Spleen (tissue), 11 donors: ENCODE data around the gene DRC1. TPM values are rescaled to one million over a fixed set of nuclear protein-coding genes. Genes with fewer than 3 reads are reported as not detected.
A peak's percentile ranks its signal among the peaks of the same experiment; 100 is the strongest.

Experiments
- DNase-seq: peaks from one replicate; pipeline ENCODE4 v3.0.0-alpha.2; 2020
- H3K27ac ChIP-seq, 8 donors: fragments of 200-600 bp; sonication (generic) in 7 of 8; 1 replicate in 4 of 8; 2 replicates in 4 of 8; pipeline versions ENCODE4 v1.5.0 to v1.8.0; 2016 to 2021; ENCODE audit warnings: inconsistent platforms in 4 of 8, mild to moderate bottlenecking in 4 of 8, moderate library complexity in 1 of 8
- H3K27me3 ChIP-seq, 7 donors: fragments of 200-600 bp; sonication (generic) in 6 of 7; replicated peaks in 1 of 7; 1 replicate in 4 of 7; 2 replicates in 3 of 7; pipeline versions ENCODE4 v1.5.0 to v1.8.0; 2016 to 2021; ENCODE audit warnings: inconsistent platforms in 3 of 7, mild to moderate bottlenecking in 1 of 7
- H3K36me3 ChIP-seq, 6 donors: fragments of 200-600 bp; sonication (generic) in 5 of 6; 1 replicate in 4 of 6; 2 replicates in 2 of 6; pipeline versions ENCODE4 v1.5.0 to v1.8.0; 2016 to 2021; ENCODE audit warnings: inconsistent platforms in 2 of 6
- H3K4me1 ChIP-seq, 6 donors: fragments of 200-600 bp; sonication (generic) in 5 of 6; 1 replicate in 3 of 6; 2 replicates in 3 of 6; pipeline versions ENCODE4 v1.5.0 to v1.8.0; 2016 to 2021; ENCODE audit warnings: inconsistent platforms in 3 of 6
- H3K4me3 ChIP-seq, 8 donors: fragments of 200-600 bp; sonication (generic) in 7 of 8; 1 replicate in 4 of 8; 2 replicates in 4 of 8; pipeline versions ENCODE4 v1.5.0 to v1.8.0; 2016 to 2021; ENCODE audit warnings: inconsistent platforms in 4 of 8, mild to moderate bottlenecking in 4 of 8, moderate library complexity in 2 of 8
- H3K9me3 ChIP-seq, 8 donors: fragments of 200-600 bp; sonication (generic) in 7 of 8; 1 replicate in 4 of 8; 2 replicates in 4 of 8; pipeline versions ENCODE4 v1.5.0 to v1.8.0; 2016 to 2021; ENCODE audit warnings: inconsistent platforms in 4 of 8
- CTCF ChIP-seq, 11 experiments: fragments of 200-600 bp in 7 of 11; fragments of 450-650 bp in 4 of 11; sonication (generic) in 4 of 11; IDR thresholded peaks in 8 of 11; conservative IDR thresholded peaks in 3 of 11; 1 replicate in 7 of 11; 2 replicates in 4 of 11; pipeline versions ENCODE4 v1.4.0 to v1.8.0; 2016 to 2021; ENCODE audit warnings: antibody characterized with exemption in 11 of 11, inconsistent platforms in 4 of 11, mild to moderate bottlenecking in 1 of 11
- POLR2A ChIP-seq, 3 donors: fragments of 450-650 bp; IDR thresholded peaks; one replicate each; pipeline ENCODE4 v1.5.1; 2017; ENCODE audit warnings: antibody characterized with exemption in 3 of 3, mild to moderate bottlenecking in 1 of 3
- POLR2AphosphoS5 ChIP-seq, 3 donors: sonication (generic); formaldehyde crosslinking; IDR thresholded peaks; one replicate each; pipeline ENCODE4 v1.5.1; 2017; ENCODE audit warnings: antibody characterized with exemption in 3 of 3
- WGBS, 5 donors: extraction: QIAGEN DNeasy Blood & Tissue Kit in 3 of 5; methylation state at CpG; one replicate each; pipeline versions ENCODE4 v1.1.5 to v1.1.7; 2013 to 2018; 5-methylcytosine and 5-hydroxymethylcytosine counted together
- intact Hi-C: fragments of 100-400 bp; cut with DNase I; formaldehyde crosslinking; loops from one replicate; pipeline ENCODE4 v1.15.0; 2023; ENCODE audit warnings: low total_unique reads
- polyA plus RNA-seq, 3 donors: library from polyadenylated mRNA; stranded (reverse); fragments of 200-250 nt; gene quantifications; one replicate each; pipeline ENCODE4 v1.2.1, GENCODE V29; 2013
- total RNA-seq, 7 donors: library from RNA; depleted of rRNA in 3 of 7; stranded (reverse); fragments of >200 nt in 3 of 7; fragmentation: NEBNext Ultra II Directional in 4 of 7; extraction: Animal tissue kit (Norgen Biotek cat#: 25700) in 4 of 7; gene quantifications; one replicate each; pipeline versions ENCODE4 v1.1.0 to v1.2.1, GENCODE V29; 2016 to 2021
- donor health status: healthy with polysubstance abuse.
- donor health status: DM: no; HTN: no; CAD: no; lungs with moderate emphysema.
- donor health status: DM: no; HTN: no; CAD: no.
- donor health status: Bipolar disorder and iron deficiency.
- donor health status: healthy.
- donor health status: DM: no; HTN: no; CAD: no.
- donor health status: DM: yes; HTN: yes; CAD: no.

DRC1 gene
- total and polyA plus RNA-seq, 10 donors, result 0.04 to 0.25 (median 0.23) TPM; not detected in 7

GRCh38 chr2:26472821-26473655 lies 71.3 kb downstream of the DRC1 start:
- H3K36me3 ChIP-seq, result no peaks in the 10 kb centered on the region
- no peak overlapping the region for H3K4me3 ChIP-seq
- H3K27ac ChIP-seq, result no peak overlapping the region
- peaks cover 0 to 17% (median 0%) of the 10 kb centered on the region in 7 donors for H3K27me3 ChIP-seq
- WGBS, 5 donors, result 89 to 94% (median 91%) methylated on average over 22 to 34 of the region's 34 CpGs
- intact Hi-C loops, result no loop called here
- DNase-seq, result peak; percentile 60
- peaks cover 3 to 20% (median 15%) of the 10 kb centered on the region in 8 donors for H3K9me3 ChIP-seq
- peaks cover 0 to 9% (median 0%) of the 10 kb centered on the region in 6 donors for H3K4me1 ChIP-seq
- TF ChIP-seq POLR2A (IDR thresholded peaks at IDR 0.05) (no peak), POLR2AphosphoS5 (IDR thresholded peaks at IDR 0.05) (no peak)

GRCh38 chr2:26473796-26474195 lies 72.1 kb downstream of the DRC1 start:
- 87 to 98% (median 94%) methylated on average over 9 of the region's 9 CpGs for WGBS, 5 donors
- Histone ChIP-seq H3K4me1 (peaks cover 0 to 9% (median 0%) of the 10 kb centered on the region in 6 donors), H3K4me3 (no peak overlapping the region), H3K9me3 (peaks cover 3 to 15% (median 12%) of the 10 kb centered on the region in 8 donors), H3K27me3 (peaks cover 0 to 17% (median 0%) of the 10 kb centered on the region in 7 donors), H3K27ac (no peak overlapping the region), H3K36me3 (no peaks in the 10 kb centered on the region)
- intact Hi-C loops, result no loop called here
- peak; percentile 54 for DNase-seq
- TF ChIP-seq CTCF (IDR thresholded peaks at IDR 0.05 in 8 of 11, conservative IDR thresholded peaks at IDR 0.05 in 3 of 11) (no peak), POLR2AphosphoS5 (IDR thresholded peaks at IDR 0.05) (no peak), POLR2A (IDR thresholded peaks at IDR 0.05) (no peak)

GRCh38 chr2:26474261-26474785 lies 72.6 kb downstream of the DRC1 start:
- Histone ChIP-seq H3K27me3 (peaks cover 0 to 17% (median 0%) of the 10 kb centered on the region in 7 donors), H3K4me1 (peaks cover 0 to 9% (median 0%) of the 10 kb centered on the region in 6 donors), H3K9me3 (peaks cover under 1 to 9% (median 7%) of the 10 kb centered on the region in 8 donors), H3K4me3 (no peak overlapping the region), H3K27ac (no peak overlapping the region), H3K36me3 (no peaks in the 10 kb centered on the region)
- intact Hi-C loops, result no loop called here
- no peak for TF ChIP-seq POLR2AphosphoS5 (IDR thresholded peaks at IDR 0.05)
- no peak for TF ChIP-seq POLR2A (IDR thresholded peaks at IDR 0.05)
- TF ChIP-seq CTCF (IDR thresholded peaks at IDR 0.05 in 8 of 11, conservative IDR thresholded peaks at IDR 0.05 in 3 of 11), result no peak
- 91 to 93% (median 92%) methylated on average over 13 to 14 of the region's 14 CpGs for WGBS, 5 donors
- peak; percentile 60 for DNase-seq

GRCh38 chr2:26475037-26475436 lies 73.3 kb downstream of the DRC1 start:
- Histone ChIP-seq H3K36me3 (no peaks in the 10 kb centered on the region), H3K27ac (no peak overlapping the region), H3K4me3 (no peak overlapping the region), H3K27me3 (peaks cover 0 to 18% (median 0%) of the 10 kb centered on the region in 7 donors), H3K4me1 (peaks cover 0 to 9% (median 0%) of the 10 kb centered on the region in 6 donors), H3K9me3 (peaks cover 0 to 2% (median under 1%) of the 10 kb centered on the region in 8 donors)
- no peak for TF ChIP-seq POLR2AphosphoS5 (IDR thresholded peaks at IDR 0.05)
- TF ChIP-seq POLR2A (IDR thresholded peaks at IDR 0.05), result no peak
- TF ChIP-seq CTCF (IDR thresholded peaks at IDR 0.05 in 8 of 11, conservative IDR thresholded peaks at IDR 0.05 in 3 of 11), result no peak
- intact Hi-C loops, result no loop called here
- WGBS, 5 donors, result 88 to 98% (median 93%) methylated on average over 5 to 6 of the region's 6 CpGs
- DNase-seq, result peak; percentile 44
